Mesendoderm (in vitro differentiated cells): Measurements from ENCODE around the gene SLC20A1.
A peak's percentile ranks its signal among the peaks of the same experiment; 100 is the strongest.
"Not testable (repeated sequence)": the region's sequence is repeated elsewhere in the genome, so short reads cannot be mapped to it uniquely, and the experiment has no call there.

Source experiments
- DNase-seq: peaks from one replicate; pipeline ENCODE4 v3.0.0; 2013
- H2AK5ac ChIP-seq: 2 replicates; pipeline ENCODE4 v1.6.1; 2013; ENCODE audit warnings: low read length, inconsistent platforms
- H2BK120ac ChIP-seq: 2 replicates; pipeline ENCODE4 v1.6.1; 2013; ENCODE audit warnings: low read depth, mild to moderate bottlenecking, low read length, moderate library complexity, mixed read lengths
- H2BK15ac ChIP-seq: replicated peaks from 2 replicates; pipeline ENCODE4 v1.6.1; 2013; ENCODE audit warnings: low read depth, mild to moderate bottlenecking, moderate library complexity
- H2BK5ac ChIP-seq: 2 replicates; pipeline ENCODE4 v1.6.1; 2013; ENCODE audit warnings: low read length, inconsistent platforms
- H3K18ac ChIP-seq: 2 replicates; pipeline ENCODE4 v1.6.1; 2013; ENCODE audit warnings: mild to moderate bottlenecking, low read length, mixed read lengths
- H3K23ac ChIP-seq: one replicate; pipeline ENCODE4 v1.6.1; 2013; ENCODE audit warnings: low read length
- H3K27ac ChIP-seq: 2 replicates; pipeline ENCODE4 v1.5.1; 2013; ENCODE audit warnings: low read depth, mild to moderate bottlenecking, inconsistent platforms, low read length, moderate library complexity
- H3K27me3 ChIP-seq: 2 replicates; pipeline ENCODE4 v1.6.1; 2013; ENCODE audit warnings: low read length, control low read depth, mild to moderate bottlenecking, inconsistent platforms; ENCODE audit not compliant: insufficient read depth, poor library complexity
- H3K36me3 ChIP-seq: 2 replicates; pipeline ENCODE4 v1.6.1; 2013; ENCODE audit warnings: low read length, inconsistent platforms; ENCODE audit not compliant: control insufficient read depth, insufficient read depth
- H3K4ac ChIP-seq: one replicate; pipeline ENCODE4 v1.6.1; 2013; ENCODE audit warnings: low read depth, mild to moderate bottlenecking, low read length, moderate library complexity
- H3K4me1 ChIP-seq: 2 replicates; pipeline ENCODE4 v1.6.1; 2013; ENCODE audit warnings: low read depth, low read length, inconsistent platforms; ENCODE audit not compliant: control insufficient read depth
- H3K4me2 ChIP-seq: 2 replicates; pipeline ENCODE4 v1.6.1; 2013; ENCODE audit warnings: low read length
- H3K4me3 ChIP-seq: 2 replicates; pipeline ENCODE4 v1.5.1; 2013; ENCODE audit warnings: mild to moderate bottlenecking, low read length
- H3K56ac ChIP-seq: one replicate; pipeline ENCODE4 v1.6.1; 2013; ENCODE audit warnings: low read length
- H3K79me1 ChIP-seq: 2 replicates; pipeline ENCODE4 v1.6.1; 2013; ENCODE audit warnings: low read length, inconsistent platforms
- H3K79me2 ChIP-seq: 2 replicates; pipeline ENCODE4 v1.6.1; 2013; ENCODE audit warnings: mild to moderate bottlenecking, low read length; ENCODE audit not compliant: control insufficient read depth, insufficient read depth
- H3K9ac ChIP-seq: 2 replicates; pipeline ENCODE4 v1.6.1; 2013; ENCODE audit warnings: low read length, inconsistent platforms
- H4K5ac ChIP-seq: one replicate; pipeline ENCODE4 v1.6.1; 2013; ENCODE audit warnings: low read length
- H4K8ac ChIP-seq: one replicate; pipeline ENCODE4 v1.6.1; 2013; ENCODE audit warnings: low read depth, mild to moderate bottlenecking, control low read depth, low read length, moderate library complexity
- WGBS: extraction: QIAGEN DNeasy Blood & Tissue Kit; methylation state at CpG from one replicate; pipeline ENCODE4 v1.1.7; 2013; ENCODE audit warnings: low lambda C conversion rate, missing lambda C conversion rate; ENCODE audit not compliant: insufficient coverage; ENCODE audit errors: extremely low coverage; 5-methylcytosine and 5-hydroxymethylcytosine counted together

SLC20A1 gene

DNA sequence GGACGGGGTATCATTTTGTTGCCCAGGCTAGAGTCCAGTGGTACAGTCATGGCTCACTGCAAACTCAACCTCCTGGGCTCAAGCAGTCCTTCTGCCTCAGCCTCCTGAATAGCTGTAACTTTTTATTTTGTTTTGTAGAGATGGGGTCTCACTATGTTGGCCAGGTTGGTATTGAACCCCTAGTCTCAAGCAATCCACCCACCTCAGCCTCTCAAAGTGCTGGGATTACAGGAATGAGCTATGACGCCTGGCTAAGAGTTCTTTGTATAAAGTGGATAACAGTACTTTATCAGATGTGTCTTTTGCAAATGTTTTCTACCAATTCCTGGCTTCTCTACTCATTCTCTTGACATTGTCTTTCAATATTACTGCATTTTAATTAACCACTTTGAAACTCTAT, 57.9 kb downstream of the SLC20A1 start:
- Histone ChIP-seq H3K36me3 (no peaks in the 10 kb centered on the region), H3K18ac (no peak overlapping the region), H3K56ac (no peak overlapping the region), H4K8ac (no peak overlapping the region), H3K9ac (no peak overlapping the region), H3K79me1 (no peaks in the 10 kb centered on the region), H3K79me2 (no peaks in the 10 kb centered on the region), H2BK5ac (no peak overlapping the region), H3K27ac (no peak overlapping the region), H2AK5ac (no peak overlapping the region), H3K23ac (no peak overlapping the region), H3K4ac (no peak overlapping the region), H3K4me1 (peaks cover 3% of the 10 kb centered on the region), H3K4me3 (no peak overlapping the region), H2BK15ac (no peak overlapping the region), H3K27me3 (no peaks in the 10 kb centered on the region), H4K5ac (no peak overlapping the region), H2BK120ac (no peak overlapping the region), H3K4me2 (no peak overlapping the region)
- no CpG with 5 or more reads among the region's 2 CpGs for WGBS
- DNase-seq = no peak

DNA sequence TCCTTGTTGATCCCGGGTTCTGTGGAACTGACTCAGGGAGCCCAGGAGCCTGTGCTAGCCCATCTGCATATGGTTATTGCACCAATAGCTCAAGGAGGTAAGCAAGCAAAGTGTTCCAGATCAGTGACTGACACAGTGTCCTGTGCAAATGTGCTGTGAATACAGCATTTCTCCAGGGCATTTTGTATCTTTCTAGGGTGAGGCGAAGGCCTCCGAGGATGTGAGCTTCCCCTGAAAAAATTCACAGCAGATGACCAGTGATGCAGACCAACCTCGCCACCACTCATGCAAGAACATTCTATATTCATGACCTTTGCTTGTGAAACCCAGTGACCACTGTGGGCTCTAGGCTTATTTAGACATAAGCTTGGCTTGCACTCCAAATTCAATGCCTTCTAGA, 59.8 kb downstream of the SLC20A1 start:
- H3K36me3 ChIP-seq = no peaks in the 10 kb centered on the region
- H2BK5ac ChIP-seq = no peak overlapping the region
- no peak overlapping the region for H3K56ac ChIP-seq
- H2AK5ac ChIP-seq = no peak overlapping the region
- H3K4me3 ChIP-seq = no peak overlapping the region
- H3K4me2 ChIP-seq = no peak overlapping the region
- no peak overlapping the region for H4K5ac ChIP-seq
- WGBS = no CpG with 5 or more reads among the region's 4 CpGs
- no peak overlapping the region for H4K8ac ChIP-seq
- no peaks in the 10 kb centered on the region for H3K79me1 ChIP-seq
- DNase-seq = no peak
- no peaks in the 10 kb centered on the region for H3K27me3 ChIP-seq
- no peak overlapping the region for H3K23ac ChIP-seq
- peaks cover 3% of the 10 kb centered on the region for H3K4me1 ChIP-seq
- H3K4ac ChIP-seq = no peak overlapping the region
- H3K18ac ChIP-seq = no peak overlapping the region
- H3K9ac ChIP-seq = no peak overlapping the region
- H3K27ac ChIP-seq = no peak overlapping the region
- no peak overlapping the region for H2BK120ac ChIP-seq
- no peak overlapping the region for H2BK15ac ChIP-seq
- no peaks in the 10 kb centered on the region for H3K79me2 ChIP-seq

DNA sequence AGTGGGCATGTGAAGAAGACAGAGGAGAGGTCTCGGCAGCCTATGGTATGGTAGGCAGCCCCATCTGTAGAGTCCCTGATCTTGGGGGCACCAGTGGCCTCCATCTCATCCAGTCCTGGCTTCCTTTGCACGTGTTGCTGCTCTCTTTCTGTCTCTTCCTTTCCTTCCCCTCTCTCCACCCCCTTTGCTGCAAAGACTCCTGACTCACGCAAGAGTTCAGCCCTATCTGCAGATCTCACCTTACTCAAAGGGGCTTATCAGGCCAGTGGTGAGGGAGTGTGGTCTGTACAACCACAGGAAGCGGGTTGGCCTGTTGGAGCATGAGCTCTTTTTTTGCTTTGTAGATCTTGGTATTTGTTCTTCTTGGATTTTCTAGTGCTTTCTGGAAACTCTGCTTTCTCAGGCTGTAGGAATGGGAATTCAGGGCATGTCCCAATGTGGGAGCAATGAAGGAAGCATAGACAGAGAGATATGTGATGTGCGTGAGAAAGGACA, 60.5 kb downstream of the SLC20A1 start:
- WGBS = no CpG with 5 or more reads among the region's 5 CpGs
- H2BK15ac ChIP-seq = no peak overlapping the region
- H3K4me3 ChIP-seq = no peak overlapping the region
- H3K4ac ChIP-seq = no peak overlapping the region
- no peak overlapping the region for H3K27ac ChIP-seq
- no peaks in the 10 kb centered on the region for H3K36me3 ChIP-seq
- no peak overlapping the region for H2BK120ac ChIP-seq
- H4K5ac ChIP-seq = no peak overlapping the region
- no peaks in the 10 kb centered on the region for H3K79me2 ChIP-seq
- no peak overlapping the region for H2BK5ac ChIP-seq
- no peak overlapping the region for H3K18ac ChIP-seq
- peaks cover 3% of the 10 kb centered on the region for H3K4me1 ChIP-seq
- H3K9ac ChIP-seq = no peak overlapping the region
- H3K79me1 ChIP-seq = no peaks in the 10 kb centered on the region
- no peak overlapping the region for H3K23ac ChIP-seq
- no peaks in the 10 kb centered on the region for H3K27me3 ChIP-seq
- H3K4me2 ChIP-seq = no peak overlapping the region
- no peak overlapping the region for H3K56ac ChIP-seq
- DNase-seq = peak; percentile 82
- H4K8ac ChIP-seq = no peak overlapping the region
- H2AK5ac ChIP-seq = no peak overlapping the region

DNA sequence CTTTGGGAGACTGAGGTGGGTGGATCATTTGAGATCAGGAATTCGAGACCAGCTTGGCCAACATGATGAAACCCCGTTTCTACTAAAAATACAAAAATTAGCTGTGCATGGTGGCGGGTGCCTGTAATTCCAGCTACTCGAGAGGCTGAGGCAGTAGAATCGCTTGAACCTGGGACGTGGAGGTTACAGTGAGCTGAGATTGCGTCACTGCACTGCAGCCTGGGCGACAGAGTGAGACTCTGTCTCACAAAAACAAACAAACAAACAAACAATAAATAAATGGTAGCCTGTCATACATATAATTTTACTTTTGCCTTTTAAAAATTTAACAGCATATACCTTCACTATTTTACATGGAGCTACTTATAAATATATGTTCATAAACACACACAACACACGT, 61.2 kb downstream of the SLC20A1 start:
- not testable (repeated sequence) for H3K23ac ChIP-seq, H3K4me2 ChIP-seq, H3K27ac ChIP-seq, H3K18ac ChIP-seq, H3K79me2 ChIP-seq, H3K4ac ChIP-seq, H3K27me3 ChIP-seq, H3K4me3 ChIP-seq, H3K9ac ChIP-seq, H3K56ac ChIP-seq, H3K36me3 ChIP-seq, H4K5ac ChIP-seq, H2BK15ac ChIP-seq, H2BK120ac ChIP-seq, H3K79me1 ChIP-seq, H2AK5ac ChIP-seq, H4K8ac ChIP-seq, H3K4me1 ChIP-seq, DNase-seq, H2BK5ac ChIP-seq
- no CpG with 5 or more reads among the region's 9 CpGs for WGBS

DNA sequence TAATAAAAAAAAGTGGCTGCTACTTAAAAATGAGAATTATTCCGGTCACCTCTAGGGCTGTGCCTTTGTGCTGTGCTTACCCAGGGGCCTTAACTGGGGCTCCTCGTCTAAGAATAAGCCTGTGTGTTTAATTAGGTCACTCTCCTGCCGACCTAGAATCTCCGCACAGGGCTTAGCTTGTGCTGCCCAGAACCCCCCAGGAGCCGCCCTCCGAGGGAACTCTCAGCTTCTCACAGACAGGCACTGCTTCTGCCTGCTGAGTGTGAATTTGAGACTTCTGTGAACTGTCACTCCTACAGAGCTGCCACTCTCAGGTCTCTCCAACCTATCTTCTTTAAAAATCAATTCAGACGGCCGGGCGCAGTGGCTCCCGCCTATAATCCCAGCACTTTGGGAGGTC, 63.2 kb downstream of the SLC20A1 start:
- Histone ChIP-seq H3K4me1 (peaks cover 3% of the 10 kb centered on the region), H2BK5ac (no peak overlapping the region), H3K79me1 (no peaks in the 10 kb centered on the region), H3K56ac (no peak overlapping the region), H3K23ac (no peak overlapping the region), H3K4me3 (no peak overlapping the region), H3K9ac (no peak overlapping the region), H3K36me3 (no peaks in the 10 kb centered on the region), H2BK120ac (no peak overlapping the region), H3K27ac (no peak overlapping the region), H3K18ac (no peak overlapping the region), H4K5ac (no peak overlapping the region), H3K79me2 (no peaks in the 10 kb centered on the region), H3K4me2 (no peak overlapping the region), H2AK5ac (no peak overlapping the region), H2BK15ac (no peak overlapping the region), H3K4ac (no peak overlapping the region), H4K8ac (no peak overlapping the region), H3K27me3 (no peaks in the 10 kb centered on the region)
- no CpG with 5 or more reads among the region's 10 CpGs for WGBS
- DNase-seq = no peak

DNA sequence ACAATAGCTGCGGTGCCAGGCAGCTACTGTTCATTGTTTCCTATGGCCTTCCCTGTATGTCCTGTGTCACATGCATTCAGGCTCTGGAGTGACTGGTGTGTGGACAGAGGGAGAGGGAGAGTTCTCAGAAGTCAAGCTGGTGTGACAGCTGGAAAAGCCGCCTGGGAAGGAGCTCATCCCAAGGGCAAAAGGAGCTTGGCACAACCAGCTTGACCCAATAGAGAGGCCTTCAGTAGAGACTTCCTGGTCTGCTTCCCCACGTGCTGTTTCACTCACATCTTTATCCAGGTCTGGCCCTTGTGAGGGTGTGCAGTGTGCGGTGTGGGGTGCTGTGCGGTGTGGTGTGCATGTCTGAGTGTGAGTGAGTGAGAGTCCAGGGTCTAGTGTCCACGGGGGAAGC, 64.0 kb downstream of the SLC20A1 start:
- no peak for DNase-seq
- Histone ChIP-seq H2BK5ac (no peak overlapping the region), H3K36me3 (no peaks in the 10 kb centered on the region), H3K4ac (no peak overlapping the region), H2BK120ac (no peak overlapping the region), H3K79me1 (no peaks in the 10 kb centered on the region), H3K4me2 (no peak overlapping the region), H2AK5ac (no peak overlapping the region), H3K4me3 (no peak overlapping the region), H3K27ac (no peak overlapping the region), H3K9ac (no peak overlapping the region), H3K56ac (no peak overlapping the region), H3K4me1 (peaks cover 3% of the 10 kb centered on the region), H3K79me2 (no peaks in the 10 kb centered on the region), H3K23ac (no peak overlapping the region), H4K8ac (no peak overlapping the region), H4K5ac (no peak overlapping the region), H3K27me3 (no peaks in the 10 kb centered on the region), H3K18ac (no peak overlapping the region), H2BK15ac (no peak overlapping the region)
- WGBS = no CpG with 5 or more reads among the region's 6 CpGs
